ENCODE measurements around the gene VASH1.

- TF ChIP-seq, protein P1, sequence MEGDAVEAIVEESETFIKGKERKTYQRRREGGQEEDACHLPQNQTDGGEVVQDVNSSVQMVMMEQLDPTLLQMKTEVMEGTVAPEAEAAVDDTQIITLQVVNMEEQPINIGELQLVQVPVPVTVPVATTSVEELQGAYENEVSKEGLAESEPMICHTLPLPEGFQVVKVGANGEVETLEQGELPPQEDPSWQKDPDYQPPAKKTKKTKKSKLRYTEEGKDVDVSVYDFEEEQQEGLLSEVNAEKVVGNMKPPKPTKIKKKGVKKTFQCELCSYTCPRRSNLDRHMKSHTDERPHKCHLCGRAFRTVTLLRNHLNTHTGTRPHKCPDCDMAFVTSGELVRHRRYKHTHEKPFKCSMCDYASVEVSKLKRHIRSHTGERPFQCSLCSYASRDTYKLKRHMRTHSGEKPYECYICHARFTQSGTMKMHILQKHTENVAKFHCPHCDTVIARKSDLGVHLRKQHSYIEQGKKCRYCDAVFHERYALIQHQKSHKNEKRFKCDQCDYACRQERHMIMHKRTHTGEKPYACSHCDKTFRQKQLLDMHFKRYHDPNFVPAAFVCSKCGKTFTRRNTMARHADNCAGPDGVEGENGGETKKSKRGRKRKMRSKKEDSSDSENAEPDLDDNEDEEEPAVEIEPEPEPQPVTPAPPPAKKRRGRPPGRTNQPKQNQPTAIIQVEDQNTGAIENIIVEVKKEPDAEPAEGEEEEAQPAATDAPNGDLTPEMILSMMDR (IDR thresholded peaks at IDR 0.05), result no peak
- no peak for TF ChIP-seq POLR2A (IDR thresholded peaks at IDR 0.05)
Observed at GRCh38 chr14:76765461-76765931, 4.2 kb downstream of the VASH1 start.

All from prostate gland (tissue), 2 donors.